HepG2 (cell line): ENCODE measurements around the gene NOTUM. TPM values are rescaled to one million over a fixed set of nuclear protein-coding genes. Genes with fewer than 3 reads are reported as not detected.

Source experiments
- ATM ChIP-seq: fragments of 450-650 bp; IDR thresholded peaks from 2 replicates; pipeline ENCODE4 v1.7.1; 2017; ENCODE audit warnings: mild to moderate bottlenecking, borderline replicate concordance
- BRD4 ChIP-seq: sonication (generic); formaldehyde crosslinking; IDR thresholded peaks from 2 replicates; pipeline ENCODE4 v1.4.0; 2020; ENCODE audit warnings: missing genetic modification reagents
- DRAP1 ChIP-seq: IDR thresholded peaks from 2 replicates; pipeline ENCODE4 v1.6.1; 2016; ENCODE audit warnings: missing genetic modification reagents, missing compliant biosample characterization
- FOXP4 ChIP-seq: sonication (generic); formaldehyde crosslinking; IDR thresholded peaks from 2 replicates; pipeline ENCODE4 v1.4.0; 2020; ENCODE audit warnings: missing genetic modification reagents
- HIVEP1 ChIP-seq: sonication (generic); formaldehyde crosslinking; IDR thresholded peaks from 2 replicates; pipeline ENCODE4 v1.4.0; 2020; ENCODE audit warnings: mild to moderate bottlenecking, missing genetic modification reagents
- KLF16 ChIP-seq, 2 experiments: sonication (generic) in 1 of 2; formaldehyde crosslinking in 1 of 2; IDR thresholded peaks; 2 replicates each; pipeline versions ENCODE4 v1.6.1 to v1.8.0; 2016 to 2023; ENCODE audit warnings: missing genetic modification reagents in 2 of 2, missing compliant biosample characterization in 1 of 2
- MTA1 ChIP-seq: sonication (generic); formaldehyde crosslinking; IDR thresholded peaks from 2 replicates; pipeline ENCODE4 v1.4.0; 2020; ENCODE audit warnings: missing genetic modification reagents, mild to moderate bottlenecking, borderline replicate concordance
- NAIF1 ChIP-seq: sonication (generic); formaldehyde crosslinking; IDR thresholded peaks from 2 replicates; pipeline ENCODE4 v1.5.0; 2020; ENCODE audit warnings: mild to moderate bottlenecking, missing genetic modification reagents, borderline replicate concordance
- NONO ChIP-seq, 2 experiments: fragments of 450-650 bp in 1 of 2; sonication (generic) in 1 of 2; formaldehyde crosslinking in 1 of 2; IDR thresholded peaks in 1 of 2; conservative IDR thresholded peaks in 1 of 2; 2 replicates each; pipeline versions ENCODE4 v1.6.1 to v1.8.0; 2017 to 2022; ENCODE audit warnings: mild to moderate bottlenecking in 1 of 2, missing genetic modification reagents in 1 of 2, moderate library complexity in 1 of 2
- POLR2AphosphoS5 ChIP-seq: IDR thresholded peaks from 2 replicates; pipeline ENCODE4 v1.6.1; 2012; ENCODE audit warnings: low read depth, low read length
- RAD51 ChIP-seq: fragments of 450-650 bp; IDR thresholded peaks from 2 replicates; pipeline ENCODE4 v1.6.1; 2016; ENCODE audit warnings: borderline replicate concordance
- RFX3 ChIP-seq: IDR thresholded peaks from 2 replicates; pipeline ENCODE4 v1.6.1; 2016; ENCODE audit warnings: missing biosample characterization, missing genetic modification reagents
- RFX5 ChIP-seq: IDR thresholded peaks from 2 replicates; pipeline ENCODE4 v1.6.1; 2011; ENCODE audit warnings: low read depth, low read length, improper control_type of control experiment
- RNF219 ChIP-seq: sonication (generic); formaldehyde crosslinking; IDR thresholded peaks from 2 replicates; pipeline ENCODE4 v1.5.0; 2020; ENCODE audit warnings: mild to moderate bottlenecking, missing genetic modification reagents
- SALL2 ChIP-seq: sonication (generic); formaldehyde crosslinking; IDR thresholded peaks from 2 replicates; pipeline ENCODE4 v1.8.1; 2023; ENCODE audit warnings: mild to moderate bottlenecking, missing genetic modification reagents, inconsistent platforms
- SETDB1 ChIP-seq: sonication (generic); formaldehyde crosslinking; IDR thresholded peaks from 2 replicates; pipeline ENCODE4 v1.5.1; 2020; ENCODE audit warnings: missing genetic modification reagents, mild to moderate bottlenecking, borderline replicate concordance
- ZNF20 ChIP-seq: sonication (generic); formaldehyde crosslinking; IDR thresholded peaks from 2 replicates; pipeline ENCODE4 v1.4.0; 2020; ENCODE audit warnings: mild to moderate bottlenecking, moderate library complexity, missing genetic modification reagents
- ZNF292 ChIP-seq: sonication (generic); formaldehyde crosslinking; IDR thresholded peaks from 2 replicates; pipeline ENCODE4 v1.8.1; 2022; ENCODE audit warnings: mild to moderate bottlenecking, low read depth, missing genetic modification reagents, borderline replicate concordance
- ZNF3 ChIP-seq: IDR thresholded peaks from 2 replicates; pipeline ENCODE4 v1.7.0; 2017; ENCODE audit warnings: inconsistent platforms
- ZNF350 ChIP-seq: sonication (generic); formaldehyde crosslinking; IDR thresholded peaks from 2 replicates; pipeline ENCODE4 v1.4.0; 2020; ENCODE audit warnings: mild to moderate bottlenecking, low read depth, missing genetic modification reagents, borderline replicate concordance
- ZNF512B ChIP-seq: sonication (generic); formaldehyde crosslinking; IDR thresholded peaks from 2 replicates; pipeline ENCODE4 v1.5.1; 2020; ENCODE audit warnings: missing genetic modification reagents, mild to moderate bottlenecking, borderline replicate concordance
- ZNF589 ChIP-seq: sonication (generic); formaldehyde crosslinking; conservative IDR thresholded peaks from 2 replicates; pipeline ENCODE4 v1.8.0; 2022; ENCODE audit warnings: mild to moderate bottlenecking, moderate library complexity, missing genetic modification reagents
- ZNF75D ChIP-seq: sonication (generic); formaldehyde crosslinking; IDR thresholded peaks from 2 replicates; pipeline ENCODE4 v1.8.1; 2023; ENCODE audit warnings: missing genetic modification reagents, mild to moderate bottlenecking, borderline replicate concordance
- ZNF839 ChIP-seq: sonication (generic); formaldehyde crosslinking; IDR thresholded peaks from 2 replicates; pipeline ENCODE4 v1.4.0; 2020; ENCODE audit warnings: missing genetic modification reagents, mild to moderate bottlenecking, borderline replicate concordance
- polyA plus RNA-seq, 8 experiments: library from polyadenylated mRNA; depleted of rRNA in 3 of 8; stranded (reverse) in 7 of 8; unstranded in 1 of 8; fragments of >200 nt; fragmentation: Illumina TruSeq in 4 of 8; extraction: Trizol in 4 of 8; gene quantifications; 2 replicates each; pipeline versions ENCODE4 v1.2.1 to v1.2.3, GENCODE V29; 2011 to 2016; ENCODE audit warnings: low read depth in 4 of 8, missing spikeins in 1 of 8, mixed read lengths in 1 of 8; ENCODE audit not compliant: insufficient read depth in 1 of 8
- total RNA-seq, 5 experiments: library from RNA; depleted of rRNA; stranded (reverse); fragments of >200 nt; fragmentation: Illumina TruSeq; extraction: Trizol; gene quantifications; 2 replicates each; pipeline ENCODE4 v1.2.3, GENCODE V29; 2016; ENCODE audit warnings: low read depth in 1 of 5

Gene NOTUM
- total and polyA plus RNA-seq, 2 of the 13 experiments (the other 11 are each of a cell fraction or from before 2014, with no cell fraction given), result 150 to 160 TPM

GRCh38 chr17:81909231-81909630, 51.8 kb downstream of the NOTUM start (continued):
- TF ChIP-seq RFX3 (no peak), ZNF75D (CRISPR knock-in tag) (no peak), ZNF350 (peak; percentile 18; the same call in 1 of the 2 replicates), SETDB1 (CRISPR knock-in tag) (no peak), RAD51 (no peak), ZNF3 (CRISPR knock-in tag) (no peak), POLR2AphosphoS5 (no peak; the same call in 1 of the 2 replicates), BRD4 (CRISPR knock-in tag) (0 out of 2 replicates have a peak, but pooled peaks have one; percentile 43), MTA1 (CRISPR knock-in tag) (peak; percentile 84; the same call in 1 of the 2 replicates), RNF219 (CRISPR knock-in tag) (no peak), ZNF512B (no peak), ZNF589 (no peak), HIVEP1 (CRISPR knock-in tag) (no peak), ZNF839 (CRISPR knock-in tag) (0 out of 2 replicates have a peak, but pooled peaks have one; percentile 56), FOXP4 (CRISPR knock-in tag) (no peak), ZNF20 (no peak), DRAP1 (CRISPR knock-in tag) (no peak), SALL2 (CRISPR knock-in tag) (no peak), ZNF292 (CRISPR knock-in tag) (no peak), ATM (no peak), RFX5 (no peak), KLF16 (CRISPR knock-in tag; IDR thresholded peaks at IDR 0.05) (0 out of 4 replicates have a peak, but pooled peaks of 1 of the 2 experiments have one; percentile 80), NAIF1 (CRISPR knock-in tag) (no peak), NONO (IDR thresholded peaks at IDR 0.05) (no peak), NONO (CRISPR knock-in tag; conservative IDR thresholded peaks at IDR 0.05) (no peak)
